Activated T-helper 2 cell treated with anti-CD3 and anti-CD28 coated beads, Interferon-gamma antibody, Interleukin-2, Interleukin-4, amounts not matched to agents 10 μg/mL and 5 μg/mL and 100 μg/mL, durations not matched to agents 14 hours and 24 hours and 36 hours (primary cell): ENCODE results near the gene DNAI2. TPM values are rescaled to one million over a fixed set of nuclear protein-coding genes. Genes with fewer than 3 reads are reported as not detected.

Experiments
- DNase-seq: peaks from one replicate; pipeline ENCODE4 v3.0.0; 2021; ENCODE audit warnings: low spot score
- H3K27ac Mint-ChIP-seq: one replicate; pipeline ENCODE4 v1.8.0; 2021; ENCODE audit warnings: mixed read lengths
- H3K27me3 Mint-ChIP-seq: one replicate; pipeline ENCODE4 v1.8.0; 2021; ENCODE audit warnings: low read depth, mixed read lengths
- H3K36me3 Mint-ChIP-seq: one replicate; pipeline ENCODE4 v1.8.0; 2021; ENCODE audit warnings: low read depth, mixed read lengths
- H3K4me1 Mint-ChIP-seq: one replicate; pipeline ENCODE4 v1.8.0; 2021; ENCODE audit warnings: low read depth, mixed read lengths
- H3K4me3 Mint-ChIP-seq: one replicate; pipeline ENCODE4 v1.8.0; 2021; ENCODE audit warnings: low read depth, mild to moderate bottlenecking, moderate library complexity, mixed read lengths
- H3K9me3 Mint-ChIP-seq: one replicate; pipeline ENCODE4 v1.8.0; 2021; ENCODE audit warnings: mixed read lengths
- intact Hi-C: fragments of 100-400 bp; cut with micrococcal nuclease; formaldehyde crosslinking; loops from one replicate; pipeline ENCODE4 v1.15.1; 2023
- total RNA-seq: library from RNA; stranded (reverse); gene quantifications from 2 replicates; pipeline ENCODE4 v1.2.3, GENCODE V29; 2022

DNAI2 gene, protein sequence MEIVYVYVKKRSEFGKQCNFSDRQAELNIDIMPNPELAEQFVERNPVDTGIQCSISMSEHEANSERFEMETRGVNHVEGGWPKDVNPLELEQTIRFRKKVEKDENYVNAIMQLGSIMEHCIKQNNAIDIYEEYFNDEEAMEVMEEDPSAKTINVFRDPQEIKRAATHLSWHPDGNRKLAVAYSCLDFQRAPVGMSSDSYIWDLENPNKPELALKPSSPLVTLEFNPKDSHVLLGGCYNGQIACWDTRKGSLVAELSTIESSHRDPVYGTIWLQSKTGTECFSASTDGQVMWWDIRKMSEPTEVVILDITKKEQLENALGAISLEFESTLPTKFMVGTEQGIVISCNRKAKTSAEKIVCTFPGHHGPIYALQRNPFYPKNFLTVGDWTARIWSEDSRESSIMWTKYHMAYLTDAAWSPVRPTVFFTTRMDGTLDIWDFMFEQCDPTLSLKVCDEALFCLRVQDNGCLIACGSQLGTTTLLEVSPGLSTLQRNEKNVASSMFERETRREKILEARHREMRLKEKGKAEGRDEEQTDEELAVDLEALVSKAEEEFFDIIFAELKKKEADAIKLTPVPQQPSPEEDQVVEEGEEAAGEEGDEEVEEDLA
- total RNA-seq: 0.55 and 0.75 TPM in 2 replicates

DNA sequence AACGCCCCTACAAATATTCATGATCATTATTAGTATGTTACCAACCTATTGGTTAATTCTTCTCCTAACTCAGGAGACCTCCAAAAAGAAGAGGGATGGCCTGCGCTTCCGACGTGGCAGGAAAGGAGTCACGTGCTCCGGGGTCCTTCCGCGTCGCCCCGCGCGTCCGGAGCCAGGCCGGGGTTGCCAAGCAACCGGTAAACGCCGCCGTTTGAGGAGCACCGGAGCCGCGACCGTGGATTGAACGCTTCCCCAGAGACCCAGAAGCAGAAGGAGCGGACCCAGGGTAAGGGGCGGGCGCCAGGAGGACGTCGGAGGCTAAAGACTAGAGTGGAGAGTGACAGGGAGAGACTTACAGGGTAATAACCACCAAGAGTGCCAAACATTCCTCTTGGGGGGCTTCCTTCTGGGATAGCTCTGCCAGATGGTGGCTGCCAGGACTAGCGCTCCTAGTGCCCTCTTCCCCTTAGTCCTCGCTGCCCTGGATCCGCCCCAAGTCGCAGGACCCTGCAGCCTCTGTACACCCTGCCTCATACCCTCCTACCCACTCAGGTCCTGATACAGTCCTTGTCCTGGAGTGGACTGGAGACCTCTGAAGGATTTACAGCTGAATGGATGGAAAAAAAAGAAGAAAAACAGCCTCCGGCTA, at the start of gene DNAI2:
TSS of gene DNAI2 (plus strand) at position 175 of the 649 bp plus-strand sequence. CDS start 7,584 bp downstream, outside the sequence.
- H3K27me3 Mint-ChIP-seq: peaks cover 7% of the 10 kb centered on the region
- peaks cover 34% of the 10 kb centered on the region for H3K4me1 Mint-ChIP-seq
- peak within 1 kb of the TSS; percentile 45 for H3K4me3 Mint-ChIP-seq
- H3K27ac Mint-ChIP-seq: no peak within 1 kb of the TSS
- H3K9me3 Mint-ChIP-seq: no peaks in the 10 kb centered on the region
- intact Hi-C loops: no loop called here
- DNase-seq: no peak
- H3K36me3 Mint-ChIP-seq: peaks cover 4% of the 10 kb centered on the region

DNA sequence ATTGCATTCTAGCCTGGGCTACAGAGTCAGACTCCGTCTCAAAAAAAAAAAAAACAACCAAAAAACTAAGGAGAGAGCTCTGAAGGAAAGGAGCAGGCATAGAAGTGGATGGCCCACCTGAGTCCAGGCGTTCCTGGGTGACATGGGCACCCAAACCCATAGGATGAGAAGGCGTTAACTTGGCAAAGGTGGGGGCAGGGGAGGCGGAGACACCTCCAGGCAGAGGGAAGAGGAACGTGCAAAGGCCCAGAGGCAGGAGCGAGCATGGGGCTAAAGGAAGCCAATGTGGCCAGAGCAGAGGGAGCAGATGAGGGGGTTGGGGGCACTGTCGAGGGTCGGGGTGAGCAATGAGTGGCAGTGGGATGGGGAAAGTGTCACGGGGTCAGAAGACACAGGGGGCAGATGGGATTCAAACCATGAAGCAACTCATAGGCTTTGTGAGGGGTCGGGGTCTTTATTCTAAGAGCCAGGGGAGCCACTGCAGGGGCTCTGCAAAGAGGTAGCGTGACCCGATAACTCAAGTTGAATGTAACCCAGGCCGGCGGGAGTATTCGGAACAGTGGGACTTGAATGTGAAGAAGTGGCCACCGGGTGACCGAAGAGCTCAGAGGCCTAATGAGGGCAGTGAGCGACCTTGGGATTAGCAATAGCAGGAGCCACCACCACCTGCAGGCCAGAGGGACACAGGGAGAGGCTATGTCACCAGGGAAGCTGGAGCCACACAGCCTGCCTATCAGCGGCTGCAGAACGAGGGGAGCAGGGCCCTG, 48.9 kb upstream of the DNAI2 start:
- intact Hi-C loops: no loop called here
- H3K36me3 Mint-ChIP-seq: peaks cover 43% of the 10 kb centered on the region
- no peak overlapping the region for H3K27ac Mint-ChIP-seq
- H3K4me3 Mint-ChIP-seq: no peak overlapping the region
- DNase-seq: no peak
- H3K27me3 Mint-ChIP-seq: no peaks in the 10 kb centered on the region
- peaks cover 1% of the 10 kb centered on the region for H3K4me1 Mint-ChIP-seq
- no peaks in the 10 kb centered on the region for H3K9me3 Mint-ChIP-seq

DNA sequence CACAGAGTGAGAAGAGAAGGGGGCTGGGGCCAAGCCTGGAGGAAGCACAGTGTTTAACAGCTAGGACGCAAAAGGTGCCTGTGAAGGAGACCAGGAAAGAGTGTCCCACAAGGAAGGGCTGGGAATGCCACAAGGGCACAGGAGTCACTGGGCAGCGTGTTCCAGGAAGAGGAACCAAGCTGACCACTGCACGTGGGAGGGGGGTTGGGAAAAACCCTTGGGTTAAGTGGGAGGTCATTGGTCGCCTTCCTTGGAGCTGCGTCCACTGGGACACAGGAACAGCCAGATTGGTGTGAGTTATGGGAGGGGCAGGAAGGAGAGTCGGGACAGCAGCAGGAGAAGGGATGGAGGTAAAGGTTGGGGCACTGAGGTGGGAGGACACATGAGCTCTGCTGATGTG, 47.8 kb upstream of the DNAI2 start:
- Mint-ChIP-seq H3K4me1 (peaks cover 1% of the 10 kb centered on the region), H3K4me3 (no peak overlapping the region), H3K27me3 (no peaks in the 10 kb centered on the region), H3K36me3 (peaks cover 51% of the 10 kb centered on the region), H3K9me3 (no peaks in the 10 kb centered on the region), H3K27ac (no peak overlapping the region)
- intact Hi-C loops: no loop called here
- no peak for DNase-seq

DNA sequence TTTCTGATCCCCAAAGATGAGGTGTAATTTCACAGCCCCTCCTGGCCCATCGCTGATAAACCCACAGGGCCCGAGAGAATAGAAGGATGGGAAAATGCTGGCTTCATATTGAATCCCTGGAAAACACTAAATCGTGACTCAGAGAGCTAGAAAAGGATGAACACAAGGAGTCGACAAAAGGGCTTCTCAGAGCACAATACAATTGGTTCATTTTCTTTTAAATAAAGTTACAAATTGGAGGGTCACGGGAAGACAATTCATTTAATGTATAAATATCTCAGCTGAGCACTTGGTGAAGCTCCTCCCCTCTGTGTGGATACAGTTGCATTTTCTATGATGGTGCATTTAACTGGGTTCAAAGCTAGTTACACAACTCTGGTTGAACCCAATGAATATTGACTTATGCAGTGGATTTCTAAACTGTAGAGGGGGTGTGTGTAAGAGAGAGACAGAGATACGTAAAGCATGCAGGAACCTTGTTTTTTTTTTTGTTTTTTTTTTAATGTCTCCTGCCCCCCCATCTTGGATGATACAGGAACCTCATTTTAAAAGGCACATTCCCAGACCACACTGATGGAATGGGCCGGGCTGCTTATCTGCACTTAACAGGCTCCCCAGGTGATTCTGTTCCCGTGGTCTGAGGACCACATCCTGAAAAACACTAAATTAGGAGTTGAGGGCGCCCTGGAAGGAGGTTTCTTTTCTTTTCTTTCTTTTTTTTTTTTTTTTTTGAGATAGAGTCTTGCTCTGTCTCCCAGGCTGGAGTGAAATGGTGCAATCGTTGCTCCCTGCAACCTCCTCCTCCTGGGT, 46.6 kb upstream of the DNAI2 start:
- Mint-ChIP-seq H3K36me3 (peaks cover 53% of the 10 kb centered on the region), H3K27me3 (no peaks in the 10 kb centered on the region), H3K9me3 (no peaks in the 10 kb centered on the region), H3K27ac (no peak overlapping the region), H3K4me1 (peaks cover 1% of the 10 kb centered on the region), H3K4me3 (no peak overlapping the region)
- intact Hi-C loops: no loop called here
- DNase-seq: no peak

DNA sequence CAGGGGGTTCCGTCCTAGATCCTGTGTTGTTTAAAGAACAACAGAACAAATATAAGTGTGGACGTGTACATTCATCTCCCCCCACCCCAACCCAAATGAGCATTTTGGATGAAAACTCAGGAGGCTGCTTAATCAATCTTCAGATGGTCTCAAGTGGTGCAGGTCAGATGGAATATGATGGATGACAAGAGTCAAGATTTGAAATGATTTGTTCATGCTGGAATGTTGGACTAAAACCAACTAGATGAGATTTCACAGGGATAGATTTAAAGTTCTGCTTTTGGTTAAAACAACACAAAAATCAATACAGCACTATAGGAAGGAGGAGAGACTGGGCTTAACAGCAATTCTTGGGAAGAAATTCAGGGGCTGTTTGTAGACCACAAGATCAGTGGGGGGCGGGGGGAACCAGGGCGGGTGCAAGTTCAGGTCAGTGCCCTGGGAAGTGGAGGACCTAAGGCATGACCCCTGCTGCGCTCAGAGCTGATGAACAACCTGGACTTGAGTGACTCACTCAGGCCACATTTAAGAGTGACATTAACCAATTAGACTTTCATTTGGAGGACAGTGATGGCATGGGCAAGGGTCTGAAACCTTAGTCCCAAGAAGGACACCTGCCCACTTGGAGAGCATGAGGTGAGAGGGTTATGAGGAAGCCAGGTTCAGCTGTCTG, 45.6 kb upstream of the DNAI2 start:
- no peak overlapping the region for H3K27ac Mint-ChIP-seq
- peaks cover 1% of the 10 kb centered on the region for H3K4me1 Mint-ChIP-seq
- no peaks in the 10 kb centered on the region for H3K9me3 Mint-ChIP-seq
- H3K27me3 Mint-ChIP-seq: no peaks in the 10 kb centered on the region
- intact Hi-C loops: no loop called here
- no peak overlapping the region for H3K4me3 Mint-ChIP-seq
- peaks cover 50% of the 10 kb centered on the region for H3K36me3 Mint-ChIP-seq
- no peak for DNase-seq

DNA sequence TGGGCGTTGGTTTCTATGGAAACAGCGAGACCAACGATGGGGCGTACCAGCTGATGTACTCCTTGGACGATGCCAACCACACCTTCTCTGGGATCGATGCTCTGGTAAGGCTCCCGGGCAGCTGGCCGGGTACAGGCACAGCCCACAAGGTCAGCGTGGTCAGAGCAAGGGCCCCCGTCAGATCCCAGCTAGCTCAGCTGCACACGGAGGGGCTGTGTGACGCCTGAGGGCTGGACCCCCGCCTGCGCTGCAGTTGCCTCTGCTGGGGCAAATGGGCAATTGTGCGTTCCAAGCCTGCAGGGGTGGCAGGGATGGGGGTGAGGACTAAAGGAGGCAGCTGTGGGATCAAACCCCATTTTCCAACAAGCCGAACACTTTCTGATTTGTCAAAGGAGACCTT, 43.1 kb upstream of the DNAI2 start:
- peaks cover 38% of the 10 kb centered on the region for H3K36me3 Mint-ChIP-seq

DNA sequence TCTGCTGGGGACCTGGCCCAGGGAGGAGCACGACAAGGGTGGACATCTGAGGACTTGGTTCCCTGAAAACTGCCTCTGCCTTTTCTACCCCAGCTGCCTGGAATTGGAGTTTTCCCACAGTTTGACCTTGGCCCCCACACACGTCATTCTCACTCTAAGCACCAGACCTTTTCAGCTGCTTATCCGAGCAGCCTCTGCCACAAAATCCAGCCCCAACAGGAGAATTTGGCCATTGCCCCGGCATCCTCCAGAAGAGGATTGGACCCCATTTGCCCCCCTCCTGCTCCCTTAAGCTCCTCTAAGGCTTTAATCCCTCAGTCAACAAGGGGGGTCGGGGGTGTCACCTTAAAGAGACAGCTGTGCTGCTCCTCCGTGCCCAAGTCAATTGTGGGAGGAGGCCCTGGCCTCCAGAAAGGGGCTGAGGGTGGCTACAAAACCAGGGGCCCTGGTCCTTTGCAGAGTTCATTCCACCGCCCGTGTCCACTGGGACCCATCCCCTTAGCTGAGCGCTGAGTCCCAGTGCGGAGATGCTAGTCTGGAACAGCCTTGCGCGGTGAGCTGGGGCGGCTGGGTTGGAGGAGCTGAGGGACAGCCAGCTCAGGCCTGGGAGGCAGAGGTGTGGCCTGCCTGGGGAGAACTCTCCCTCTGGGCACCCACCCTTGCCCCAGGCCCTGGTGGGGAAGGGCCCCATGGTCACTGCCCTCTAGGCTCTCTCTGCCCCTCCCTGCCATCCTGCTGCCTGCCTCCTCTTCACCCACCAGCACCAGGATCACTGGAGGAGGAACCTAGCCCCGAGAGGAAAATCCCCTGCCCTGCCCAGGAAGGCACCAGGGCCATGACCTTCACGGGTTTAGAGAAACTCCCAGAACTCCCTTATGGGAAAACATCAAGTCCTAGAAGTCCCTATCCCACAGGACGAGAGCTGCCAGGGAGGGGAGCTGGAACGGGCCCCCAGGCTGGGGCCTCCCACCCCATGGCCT, 41.8 kb upstream of the DNAI2 start:
- DNase-seq: no peak
- Mint-ChIP-seq H3K36me3 (peaks cover 28% of the 10 kb centered on the region), H3K9me3 (no peaks in the 10 kb centered on the region), H3K27me3 (no peaks in the 10 kb centered on the region), H3K27ac (no peak overlapping the region), H3K4me1 (peaks cover 2% of the 10 kb centered on the region), H3K4me3 (no peak overlapping the region)
- intact Hi-C loops: no loop called here

More for the DNA sequence above, 43.1 kb upstream of the DNAI2 start:
- intact Hi-C loops: no loop called here
- no peak for DNase-seq
- Mint-ChIP-seq H3K4me1 (peaks cover 3% of the 10 kb centered on the region), H3K9me3 (no peaks in the 10 kb centered on the region), H3K4me3 (no peak overlapping the region), H3K27me3 (no peaks in the 10 kb centered on the region), H3K27ac (no peak overlapping the region)

DNA sequence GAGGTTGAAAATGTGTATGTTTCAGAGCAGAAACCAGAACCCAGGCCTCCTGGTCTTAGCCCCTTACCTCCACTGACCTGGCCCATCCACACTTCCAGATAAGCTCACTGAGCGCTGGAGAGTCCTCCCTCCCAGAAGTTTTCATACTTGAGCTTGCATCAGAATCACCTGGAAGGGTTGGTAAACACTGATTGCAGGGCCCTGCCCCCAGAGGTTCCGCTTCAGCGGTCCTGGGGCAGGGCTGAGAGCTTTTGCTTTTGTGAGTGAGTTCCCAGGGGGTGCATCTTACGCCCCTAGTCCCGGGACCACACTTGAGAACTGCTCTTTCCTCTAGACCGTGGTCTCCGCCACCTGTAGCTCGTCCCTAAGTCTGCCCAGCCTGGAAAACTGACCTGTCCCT, 40.1 kb upstream of the DNAI2 start:
- intact Hi-C loops: no loop called here
- no peaks in the 10 kb centered on the region for H3K27me3 Mint-ChIP-seq
- H3K4me1 Mint-ChIP-seq: peaks cover 2% of the 10 kb centered on the region
- no peak for DNase-seq
- H3K36me3 Mint-ChIP-seq: peaks cover 20% of the 10 kb centered on the region
- no peak overlapping the region for H3K27ac Mint-ChIP-seq
- no peak overlapping the region for H3K4me3 Mint-ChIP-seq
- no peaks in the 10 kb centered on the region for H3K9me3 Mint-ChIP-seq

DNA sequence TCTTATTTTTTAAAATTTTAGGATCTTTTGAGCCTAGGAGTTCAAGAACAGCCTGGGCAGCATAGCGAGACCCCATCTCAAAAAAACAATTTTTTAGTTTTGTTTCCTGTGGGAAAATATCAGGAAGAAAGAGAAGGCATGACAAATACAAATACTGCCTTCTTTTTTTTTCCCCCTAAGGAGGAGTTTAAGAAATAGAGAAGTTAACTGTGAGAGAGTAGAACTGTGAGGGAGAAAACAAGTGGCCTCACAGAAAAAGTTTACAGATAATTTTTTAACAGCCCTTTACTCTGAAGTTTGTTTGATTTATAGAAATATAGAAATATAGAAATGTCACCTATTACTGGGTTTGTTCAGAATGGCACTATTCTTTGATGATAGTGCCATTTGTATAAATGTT, 39.5 kb upstream of the DNAI2 start:
- Mint-ChIP-seq H3K4me3 (no peak overlapping the region), H3K4me1 (peaks cover 2% of the 10 kb centered on the region), H3K36me3 (peaks cover 17% of the 10 kb centered on the region), H3K27me3 (no peaks in the 10 kb centered on the region), H3K27ac (no peak overlapping the region), H3K9me3 (no peaks in the 10 kb centered on the region)
- intact Hi-C loops: no loop called here
- DNase-seq: no peak

DNA sequence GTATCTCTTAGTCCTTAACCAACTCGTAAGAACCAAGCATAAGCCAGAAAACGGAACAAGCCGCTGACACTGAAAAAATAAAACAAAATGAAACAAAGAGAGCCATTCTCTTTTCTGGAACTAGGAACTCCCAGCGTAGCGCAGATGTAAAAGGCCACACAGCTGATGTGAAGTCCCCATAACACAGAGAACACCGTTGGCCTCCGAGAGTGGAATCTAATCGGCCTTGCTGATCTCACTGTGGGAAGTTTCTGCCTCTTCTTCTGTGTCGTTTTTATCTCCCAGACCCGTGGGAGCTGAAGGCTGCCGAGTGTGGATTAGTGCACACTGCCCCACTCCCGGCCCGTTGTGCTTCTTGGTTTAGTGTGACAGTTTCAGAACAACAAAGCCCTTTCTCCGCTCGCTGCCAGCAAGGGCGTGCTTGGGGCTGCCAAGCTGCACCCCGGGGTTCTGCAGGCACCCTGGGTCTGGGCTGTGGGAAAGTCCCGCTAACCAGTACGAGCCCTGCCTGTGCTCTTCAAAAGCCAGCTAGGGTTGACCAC, 38.9 kb upstream of the DNAI2 start:
- Mint-ChIP-seq H3K4me3 (no peak overlapping the region), H3K4me1 (peaks cover 2% of the 10 kb centered on the region), H3K36me3 (peaks cover 16% of the 10 kb centered on the region), H3K27ac (no peak overlapping the region), H3K9me3 (no peaks in the 10 kb centered on the region), H3K27me3 (no peaks in the 10 kb centered on the region)
- intact Hi-C loops: no loop called here
- DNase-seq: no peak

DNA sequence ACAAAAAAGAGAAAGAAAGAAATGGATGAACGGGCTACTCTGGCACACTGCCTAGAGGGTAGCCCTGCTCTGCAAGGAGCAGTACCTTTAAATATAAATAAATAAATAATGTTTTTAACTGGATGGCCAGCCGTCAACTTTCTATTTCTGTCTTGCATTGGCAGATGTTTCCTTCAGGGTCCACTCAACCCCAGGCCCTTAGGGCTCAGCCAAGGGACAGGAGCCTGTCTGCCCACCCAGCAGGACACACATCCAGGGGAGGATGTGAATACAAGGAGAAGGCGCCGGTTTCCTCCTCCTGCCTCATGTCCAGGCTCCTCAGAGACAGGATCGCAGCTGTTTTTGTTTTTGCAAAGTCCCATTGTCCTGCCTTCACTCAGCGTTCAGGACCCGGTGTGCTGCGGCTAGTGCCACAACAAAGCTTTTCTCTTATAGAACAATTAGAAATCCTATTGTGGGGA, 38.1 kb upstream of the DNAI2 start:
- intact Hi-C loops: no loop called here
- Mint-ChIP-seq H3K4me1 (peaks cover 2% of the 10 kb centered on the region), H3K27ac (no peak overlapping the region), H3K27me3 (no peaks in the 10 kb centered on the region), H3K4me3 (no peak overlapping the region), H3K36me3 (peaks cover 13% of the 10 kb centered on the region), H3K9me3 (no peaks in the 10 kb centered on the region)
- DNase-seq: no peak
